Measurements from ENCODE around the gene ANGPTL3. TPM values are rescaled to one million over a fixed set of nuclear protein-coding genes. Genes with fewer than 3 reads are reported as not detected.
"Not testable (repeated sequence)": the region's sequence is repeated elsewhere in the genome, so short reads cannot be mapped to it uniquely, and the experiment has no call there.

The ANGPTL3 gene
- not detected for polyA plus RNA-seq (2012; ENCODE audit: insufficient read depth, insufficient read length, low read depth)

GRCh38 chr1:62597281-62597680 is at the start of gene ANGPTL3:
ANGPTL3 (plus strand) TSS chr1:62597520; CDS start chr1:62597567, 47 bp downstream.
- H3K9me3 ChIP-seq, result no peaks in the 10 kb centered on the region
- no peak within 1 kb of the TSS for H3K4me3 ChIP-seq (ENCODE audit: low read depth, low read length)
- TF ChIP-seq CTCF (IDR thresholded peaks at IDR 0.05; ENCODE audit: low read depth, low read length), result no peak
- no peaks in the 10 kb centered on the region for H3K36me3 ChIP-seq
- H3K4me1 ChIP-seq, result no peaks in the 10 kb centered on the region
- H3K27me3 ChIP-seq, result no peaks in the 10 kb centered on the region
- DNase-seq, result no peak

DNA sequence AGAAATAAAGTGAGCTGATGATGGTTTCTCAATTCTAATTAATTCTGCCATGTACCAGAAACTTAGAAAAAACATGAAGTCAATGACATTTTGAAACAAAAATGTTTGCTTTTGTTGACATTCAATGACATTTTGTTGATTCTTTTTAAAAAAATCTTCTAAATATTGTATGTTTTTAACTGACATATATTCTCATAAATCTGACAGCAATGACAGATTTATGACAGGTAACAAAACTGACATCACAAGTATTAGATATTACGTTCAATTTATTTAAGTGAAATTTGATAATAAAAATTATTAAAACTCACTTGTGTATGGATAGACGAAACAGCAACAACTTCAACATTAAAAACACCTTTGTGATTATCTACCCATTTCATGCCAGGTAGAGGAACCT is 36.0 kb upstream of the ANGPTL3 start:
- TF ChIP-seq CTCF (IDR thresholded peaks at IDR 0.05; ENCODE audit: low read depth, low read length), result no peak
- no peak for DNase-seq
- Histone ChIP-seq H3K4me1 (no peaks in the 10 kb centered on the region), H3K4me3 (ENCODE audit: low read depth, low read length) (no peak overlapping the region), H3K9me3 (no peaks in the 10 kb centered on the region), H3K36me3 (no peaks in the 10 kb centered on the region), H3K27me3 (no peaks in the 10 kb centered on the region)

DNA sequence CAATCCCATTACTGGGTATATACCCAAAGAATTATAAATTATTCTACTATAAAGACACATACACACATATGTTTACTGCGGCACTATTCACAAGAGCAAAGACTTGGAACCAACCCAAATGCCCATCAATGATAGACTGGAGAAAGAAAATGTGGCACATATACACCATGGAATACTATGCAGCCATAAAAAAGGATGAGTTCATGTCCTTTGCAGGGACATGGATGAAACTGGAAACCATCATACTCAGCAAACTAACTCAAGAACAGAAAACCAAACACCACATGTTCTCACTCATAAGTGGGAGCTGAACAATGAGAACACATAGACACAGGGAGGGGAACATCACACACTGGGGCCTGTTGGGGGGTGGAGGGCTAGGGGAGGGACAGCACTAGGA is 30.1 kb upstream of the ANGPTL3 start:
- not testable (repeated sequence) for H3K4me1 ChIP-seq; H3K36me3 ChIP-seq; H3K4me3 ChIP-seq (ENCODE audit: low read depth, low read length); H3K27me3 ChIP-seq; DNase-seq; H3K9me3 ChIP-seq

DNA sequence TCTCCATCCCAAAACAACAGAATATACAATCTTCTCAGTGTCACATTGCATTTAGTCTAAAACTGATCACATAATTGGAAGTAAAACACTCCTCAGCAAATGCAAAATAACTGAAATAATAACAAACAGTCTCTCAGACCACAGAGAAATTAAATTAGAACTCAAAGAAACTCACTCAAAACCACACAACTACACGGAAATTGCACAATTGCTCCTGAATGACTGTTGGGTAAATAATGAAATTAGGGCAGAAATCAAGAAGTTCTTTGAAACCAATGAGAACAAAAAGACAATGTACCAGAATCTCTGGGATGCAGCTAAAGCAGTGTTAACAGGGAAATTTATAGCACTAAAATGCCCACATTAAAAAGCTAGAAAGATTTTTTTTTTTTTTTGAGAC is 29.4 kb upstream of the ANGPTL3 start:
- H3K9me3 ChIP-seq; DNase-seq; H3K36me3 ChIP-seq; H3K4me1 ChIP-seq; H3K4me3 ChIP-seq (ENCODE audit: low read depth, low read length); H3K27me3 ChIP-seq: not testable (repeated sequence)

- H3K4me1 ChIP-seq; H3K27me3 ChIP-seq; H3K4me3 ChIP-seq (ENCODE audit: low read depth, low read length); H3K9me3 ChIP-seq; H3K36me3 ChIP-seq; DNase-seq: not testable (repeated sequence)
These were observed 25.8 kb upstream of the ANGPTL3 start for GRCh38 chr1:62571517-62571916.

GRCh38 chr1:62572476-62572875 is 24.8 kb upstream of the ANGPTL3 start:
- no peak for DNase-seq
- no peak for TF ChIP-seq CTCF (IDR thresholded peaks at IDR 0.05; ENCODE audit: low read depth, low read length)
- Histone ChIP-seq H3K9me3 (no peaks in the 10 kb centered on the region), H3K36me3 (no peaks in the 10 kb centered on the region), H3K27me3 (no peaks in the 10 kb centered on the region), H3K4me1 (no peaks in the 10 kb centered on the region), H3K4me3 (ENCODE audit: low read depth, low read length) (no peak overlapping the region)

DNA sequence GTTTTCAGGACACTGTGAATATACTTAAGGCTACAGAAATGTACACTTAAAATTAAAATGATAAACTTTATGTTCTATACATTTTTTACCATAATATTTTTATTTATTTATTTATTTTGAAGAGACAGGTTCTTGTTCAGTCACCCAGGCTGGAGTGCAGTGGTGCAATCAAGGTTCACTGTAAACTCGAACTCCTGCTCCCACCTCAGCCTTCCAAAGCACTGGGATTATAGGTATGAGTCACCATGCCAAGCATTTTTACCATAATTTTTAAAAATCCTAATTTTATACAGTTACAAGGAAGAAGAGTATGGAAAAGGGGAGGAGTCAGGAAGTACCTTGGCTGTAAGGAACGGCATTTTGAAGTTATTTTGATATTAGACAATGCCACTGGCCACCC is 23.6 kb upstream of the ANGPTL3 start:
- H3K9me3 ChIP-seq, result no peaks in the 10 kb centered on the region
- H3K4me3 ChIP-seq (ENCODE audit: low read depth, low read length), result no peak overlapping the region
- H3K36me3 ChIP-seq, result no peaks in the 10 kb centered on the region
- DNase-seq, result no peak
- no peaks in the 10 kb centered on the region for H3K27me3 ChIP-seq
- no peak for TF ChIP-seq CTCF (IDR thresholded peaks at IDR 0.05; ENCODE audit: low read depth, low read length)
- H3K4me1 ChIP-seq, result no peaks in the 10 kb centered on the region

GRCh38 chr1:62585469-62586155 is 11.7 kb upstream of the ANGPTL3 start:
- Histone ChIP-seq H3K27me3 (no peaks in the 10 kb centered on the region), H3K36me3 (no peaks in the 10 kb centered on the region), H3K9me3 (no peaks in the 10 kb centered on the region), H3K4me1 (no peaks in the 10 kb centered on the region), H3K4me3 (ENCODE audit: low read depth, low read length) (no peak overlapping the region)
- TF ChIP-seq CTCF (IDR thresholded peaks at IDR 0.05; ENCODE audit: low read depth, low read length), result no peak
- no peak for DNase-seq

Data from BE2C (cell line).